HEK293 (cell line): ENCODE measurements around the gene HHIPL1.
A peak's percentile ranks its signal among the peaks of the same experiment; 100 is the strongest.

ENCODE experiments used
- CTCF ChIA-PET: fragments of 350-600 bp; formaldehyde crosslinking; extraction: SDS; loops from one replicate; lab custom pipeline; 2021; ENCODE audit warnings: antibody characterized with exemption; lab: Yijun Ruan, JAX
- POLR2A ChIA-PET: fragments of 300-600 bp; formaldehyde crosslinking; extraction: SDS; loops from one replicate; lab custom pipeline; 2020; ENCODE audit warnings: antibody characterized with exemption, inconsistent platforms; lab: Yijun Ruan, JAX
- H3K27ac ChIP-seq: fragments of 200-500 bp; sonication (Bioruptor generic); 2 replicates; pipeline ENCODE4 v1.5.1; 2014; ENCODE audit warnings: low read depth, low read length, control low read depth, inconsistent platforms; ENCODE audit errors: extremely low read depth
- H3K36me3 ChIP-seq, 2 experiments: fragments of 200-500 bp in 1 of 2; sonication (Bioruptor generic) in 1 of 2; 1 replicate in 1 of 2; 2 replicates in 1 of 2; pipeline ENCODE4 v1.5.1; 2014 to 2017; ENCODE audit warnings: inconsistent platforms in 2 of 2, low read length in 2 of 2; ENCODE audit not compliant: control insufficient read depth in 2 of 2, insufficient read depth in 1 of 2
- H3K4me1 ChIP-seq: fragments of 200-500 bp; sonication (Bioruptor generic); 2 replicates; pipeline ENCODE4 v1.5.1; 2014; ENCODE audit warnings: mild to moderate bottlenecking, low read length, inconsistent platforms; ENCODE audit not compliant: control insufficient read depth, insufficient read depth
- H3K4me3 ChIP-seq: 2 replicates; pipeline ENCODE4 v1.5.1; 2011; ENCODE audit warnings: low read depth, mild to moderate bottlenecking, control low read depth, low read length, moderate library complexity
- H3K9me3 ChIP-seq: fragments of 200-500 bp; sonication (Bioruptor generic); 2 replicates; pipeline ENCODE4 v1.5.1; 2014; ENCODE audit warnings: low read depth, low read length, inconsistent platforms; ENCODE audit not compliant: control insufficient read depth, insufficient read depth
- BCL11B ChIP-seq: fragments of 450-650 bp; formaldehyde crosslinking; IDR thresholded peaks from 2 replicates; pipeline ENCODE4 v1.5.1; 2016; ENCODE audit warnings: low read depth, missing biosample characterization, missing genetic modification characterization
- EGR2 ChIP-seq: fragments of 450-650 bp; formaldehyde crosslinking; IDR thresholded peaks from 2 replicates; pipeline ENCODE4 v1.5.1; 2016; ENCODE audit warnings: low read depth, missing biosample characterization, missing genetic modification characterization
- HOXD13 ChIP-seq: sonication (generic); formaldehyde crosslinking; IDR thresholded peaks from 2 replicates; pipeline ENCODE4 v1.8.0; 2022; ENCODE audit warnings: missing genetic modification reagents, borderline replicate concordance
- KLF1 ChIP-seq: fragments of 450-650 bp; formaldehyde crosslinking; IDR thresholded peaks from 2 replicates; pipeline ENCODE4 v1.5.1; 2016; ENCODE audit warnings: missing biosample characterization, missing genetic modification characterization
- KLF8 ChIP-seq: fragments of 450-650 bp; formaldehyde crosslinking; IDR thresholded peaks from 2 replicates; pipeline ENCODE4 v1.5.1; 2016; ENCODE audit warnings: missing biosample characterization, missing genetic modification characterization
- MEIS1 ChIP-seq: sonication (generic); formaldehyde crosslinking; IDR thresholded peaks from 2 replicates; pipeline ENCODE4 v1.8.1; 2022; ENCODE audit warnings: missing genetic modification reagents, mild to moderate bottlenecking, borderline replicate concordance
- SP3 ChIP-seq: fragments of 450-650 bp; formaldehyde crosslinking; IDR thresholded peaks from 2 replicates; pipeline ENCODE4 v1.5.1; 2016; ENCODE audit warnings: missing biosample characterization, missing genetic modification characterization
- YY1 ChIP-seq: fragments of 450-650 bp; formaldehyde crosslinking; IDR thresholded peaks from 2 replicates; pipeline ENCODE4 v1.5.1; 2018; ENCODE audit warnings: missing biosample characterization, missing genetic modification characterization
- ZBTB1 ChIP-seq: fragments of 450-650 bp; formaldehyde crosslinking; IDR thresholded peaks from 2 replicates; pipeline ENCODE4 v1.5.1; 2016; ENCODE audit warnings: missing biosample characterization, missing genetic modification characterization
- ZBTB21 ChIP-seq: fragments of 450-650 bp; formaldehyde crosslinking; IDR thresholded peaks from 2 replicates; pipeline ENCODE4 v1.5.1; 2017; ENCODE audit warnings: missing biosample characterization, missing genetic modification characterization
- ZBTB48 ChIP-seq: fragments of 450-650 bp; formaldehyde crosslinking; IDR thresholded peaks from 2 replicates; pipeline ENCODE4 v1.5.1; 2016; ENCODE audit warnings: missing biosample characterization, missing genetic modification characterization
- ZNF133 ChIP-seq: fragments of 450-650 bp; formaldehyde crosslinking; IDR thresholded peaks from 2 replicates; pipeline ENCODE4 v1.5.1; 2016; ENCODE audit warnings: missing biosample characterization, missing genetic modification characterization
- ZNF202 ChIP-seq: fragments of 450-650 bp; formaldehyde crosslinking; IDR thresholded peaks from 2 replicates; pipeline ENCODE4 v1.5.1; 2016; ENCODE audit warnings: missing biosample characterization, missing genetic modification characterization, borderline replicate concordance
- ZNF423 ChIP-seq: fragments of 450-650 bp; formaldehyde crosslinking; IDR thresholded peaks from 2 replicates; pipeline ENCODE4 v1.5.1; 2016; ENCODE audit warnings: missing biosample characterization, missing genetic modification characterization
- ZNF510 ChIP-seq: fragments of 450-650 bp; formaldehyde crosslinking; IDR thresholded peaks from 2 replicates; pipeline ENCODE4 v1.5.1; 2018; ENCODE audit warnings: mild to moderate bottlenecking, missing genetic modification characterization, missing biosample characterization; ENCODE audit not compliant: insufficient replicate concordance
- ZNF585B ChIP-seq: fragments of 450-650 bp; formaldehyde crosslinking; IDR thresholded peaks from 2 replicates; pipeline ENCODE4 v1.5.1; 2016; ENCODE audit warnings: missing biosample characterization, missing genetic modification characterization
- ZNF837 ChIP-seq: fragments of 450-650 bp; formaldehyde crosslinking; IDR thresholded peaks from 2 replicates; pipeline ENCODE4 v1.5.1; 2016; ENCODE audit warnings: missing biosample characterization, missing genetic modification characterization
- ZSCAN4 ChIP-seq: fragments of 450-650 bp; formaldehyde crosslinking; IDR thresholded peaks from 2 replicates; pipeline ENCODE4 v1.5.1; 2017; ENCODE audit warnings: missing biosample characterization, missing genetic modification characterization
- TF ChIP-seq, protein P1 (sequence below): fragments of 450-650 bp; formaldehyde crosslinking; IDR thresholded peaks from 2 replicates; pipeline ENCODE4 v1.5.1; 2016; ENCODE audit warnings: missing biosample characterization, missing genetic modification characterization
- TF ChIP-seq, protein P2 (sequence below): fragments of 450-650 bp; formaldehyde crosslinking; IDR thresholded peaks from 2 replicates; pipeline ENCODE4 v1.5.1; 2016; ENCODE audit warnings: missing biosample characterization, missing genetic modification characterization
- TF ChIP-seq, protein P3 (sequence below): fragments of 450-650 bp; formaldehyde crosslinking; IDR thresholded peaks from 2 replicates; pipeline ENCODE4 v1.5.1; 2017; ENCODE audit warnings: missing biosample characterization, mild to moderate bottlenecking, missing genetic modification characterization, moderate library complexity
- TF ChIP-seq, protein P4 (sequence below): fragments of 450-650 bp; formaldehyde crosslinking; IDR thresholded peaks from 2 replicates; pipeline ENCODE4 v1.5.1; 2017; ENCODE audit warnings: missing biosample characterization, missing genetic modification characterization
- TF ChIP-seq, protein P5 (sequence below): fragments of 450-650 bp; formaldehyde crosslinking; optimal IDR thresholded peaks from 2 replicates; pipeline ENCODE3; 2016; ENCODE audit warnings: missing biosample characterization, mild to moderate bottlenecking, missing genetic modification characterization

Gene HHIPL1

GRCh38 chr14:99726538-99727095 is 81.7 kb downstream of the HHIPL1 start:
- POLR2A ChIA-PET, result no interaction called here
- TF ChIP-seq, protein P1, sequence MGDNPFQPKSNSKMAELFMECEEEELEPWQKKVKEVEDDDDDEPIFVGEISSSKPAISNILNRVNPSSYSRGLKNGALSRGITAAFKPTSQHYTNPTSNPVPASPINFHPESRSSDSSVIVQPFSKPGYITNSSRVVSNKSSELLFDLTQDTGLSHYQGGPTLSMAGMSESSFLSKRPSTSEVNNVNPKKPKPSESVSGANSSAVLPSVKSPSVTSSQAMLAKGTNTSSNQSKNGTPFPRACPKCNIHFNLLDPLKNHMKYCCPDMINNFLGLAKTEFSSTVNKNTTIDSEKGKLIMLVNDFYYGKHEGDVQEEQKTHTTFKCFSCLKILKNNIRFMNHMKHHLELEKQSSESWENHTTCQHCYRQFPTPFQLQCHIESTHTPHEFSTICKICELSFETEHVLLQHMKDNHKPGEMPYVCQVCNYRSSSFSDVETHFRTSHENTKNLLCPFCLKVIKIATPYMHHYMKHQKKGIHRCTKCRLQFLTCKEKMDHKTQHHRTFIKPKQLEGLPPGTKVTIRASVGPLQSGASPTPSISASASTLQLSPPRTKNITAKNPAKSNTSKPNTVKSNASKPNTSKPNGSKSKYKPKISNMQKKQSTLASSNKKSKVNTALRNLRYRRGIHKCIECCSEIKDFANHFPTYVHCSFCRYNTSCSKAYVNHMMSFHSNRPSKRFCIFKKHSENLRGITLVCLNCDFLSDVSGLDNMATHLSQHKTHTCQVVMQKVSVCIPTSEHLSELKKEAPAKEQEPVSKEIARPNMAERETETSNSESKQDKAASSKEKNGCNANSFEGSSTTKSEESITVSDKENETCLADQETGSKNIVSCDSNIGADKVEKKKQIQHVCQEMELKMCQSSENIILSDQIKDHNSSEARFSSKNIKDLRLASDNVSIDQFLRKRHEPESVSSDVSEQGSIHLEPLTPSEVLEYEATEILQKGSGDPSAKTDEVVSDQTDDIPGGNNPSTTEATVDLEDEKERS (tag by site-specific recombination), result no peak
- TF ChIP-seq HOXD13 (no peak), ZNF837 (tag by site-specific recombination) (no peak), EGR2 (peak; percentile 44), ZNF510 (tag by site-specific recombination) (no peak), KLF1 (tag by site-specific recombination) (no peak)
- TF ChIP-seq, protein P2, sequence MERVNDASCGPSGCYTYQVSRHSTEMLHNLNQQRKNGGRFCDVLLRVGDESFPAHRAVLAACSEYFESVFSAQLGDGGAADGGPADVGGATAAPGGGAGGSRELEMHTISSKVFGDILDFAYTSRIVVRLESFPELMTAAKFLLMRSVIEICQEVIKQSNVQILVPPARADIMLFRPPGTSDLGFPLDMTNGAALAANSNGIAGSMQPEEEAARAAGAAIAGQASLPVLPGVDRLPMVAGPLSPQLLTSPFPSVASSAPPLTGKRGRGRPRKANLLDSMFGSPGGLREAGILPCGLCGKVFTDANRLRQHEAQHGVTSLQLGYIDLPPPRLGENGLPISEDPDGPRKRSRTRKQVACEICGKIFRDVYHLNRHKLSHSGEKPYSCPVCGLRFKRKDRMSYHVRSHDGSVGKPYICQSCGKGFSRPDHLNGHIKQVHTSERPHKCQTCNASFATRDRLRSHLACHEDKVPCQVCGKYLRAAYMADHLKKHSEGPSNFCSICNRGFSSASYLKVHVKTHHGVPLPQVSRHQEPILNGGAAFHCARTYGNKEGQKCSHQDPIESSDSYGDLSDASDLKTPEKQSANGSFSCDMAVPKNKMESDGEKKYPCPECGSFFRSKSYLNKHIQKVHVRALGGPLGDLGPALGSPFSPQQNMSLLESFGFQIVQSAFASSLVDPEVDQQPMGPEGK, result no peak
- H3K27ac ChIP-seq, result no peak overlapping the region
- no peak overlapping the region for H3K4me3 ChIP-seq
- CTCF ChIA-PET, result interaction anchor here (0.6 to 1.6 kb wide), 2 partner anchors 80 to 159 kb away, joined by 3 to 4 read pairs; no protein-coding TSS in a partner anchor
- no peaks in the 10 kb centered on the region for H3K4me1 ChIP-seq
- no peaks in the 10 kb centered on the region for H3K9me3 ChIP-seq
- H3K36me3 ChIP-seq, result no peaks in the 10 kb centered on the region

- Histone ChIP-seq H3K4me3 (no peak overlapping the region), H3K27ac (no peak overlapping the region), H3K4me1 (no peaks in the 10 kb centered on the region), H3K36me3 (no peaks in the 10 kb centered on the region), H3K9me3 (no peaks in the 10 kb centered on the region)
- CTCF ChIA-PET, result interaction anchor here (0.6 kb wide), 4 partner anchors 9 to 271 kb away, joined by 3 to 4 read pairs (median 4); no protein-coding TSS in a partner anchor
- POLR2A ChIA-PET, result no interaction called here
- TF ChIP-seq, protein P3, sequence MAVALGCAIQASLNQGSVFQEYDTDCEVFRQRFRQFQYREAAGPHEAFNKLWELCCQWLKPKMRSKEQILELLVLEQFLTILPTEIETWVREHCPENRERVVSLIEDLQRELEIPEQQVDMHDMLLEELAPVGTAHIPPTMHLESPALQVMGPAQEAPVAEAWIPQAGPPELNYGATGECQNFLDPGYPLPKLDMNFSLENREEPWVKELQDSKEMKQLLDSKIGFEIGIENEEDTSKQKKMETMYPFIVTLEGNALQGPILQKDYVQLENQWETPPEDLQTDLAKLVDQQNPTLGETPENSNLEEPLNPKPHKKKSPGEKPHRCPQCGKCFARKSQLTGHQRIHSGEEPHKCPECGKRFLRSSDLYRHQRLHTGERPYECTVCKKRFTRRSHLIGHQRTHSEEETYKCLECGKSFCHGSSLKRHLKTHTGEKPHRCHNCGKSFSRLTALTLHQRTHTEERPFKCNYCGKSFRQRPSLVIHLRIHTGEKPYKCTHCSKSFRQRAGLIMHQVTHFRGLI (tag by site-specific recombination), result no peak
- TF ChIP-seq ZNF423 (tag by site-specific recombination), result no peak
- TF ChIP-seq MEIS1, result no peak
- no peak for TF ChIP-seq ZBTB1 (tag by site-specific recombination)
- TF ChIP-seq ZNF202 (tag by site-specific recombination), result no peak
- TF ChIP-seq ZBTB21, result no peak
- TF ChIP-seq, protein P4, sequence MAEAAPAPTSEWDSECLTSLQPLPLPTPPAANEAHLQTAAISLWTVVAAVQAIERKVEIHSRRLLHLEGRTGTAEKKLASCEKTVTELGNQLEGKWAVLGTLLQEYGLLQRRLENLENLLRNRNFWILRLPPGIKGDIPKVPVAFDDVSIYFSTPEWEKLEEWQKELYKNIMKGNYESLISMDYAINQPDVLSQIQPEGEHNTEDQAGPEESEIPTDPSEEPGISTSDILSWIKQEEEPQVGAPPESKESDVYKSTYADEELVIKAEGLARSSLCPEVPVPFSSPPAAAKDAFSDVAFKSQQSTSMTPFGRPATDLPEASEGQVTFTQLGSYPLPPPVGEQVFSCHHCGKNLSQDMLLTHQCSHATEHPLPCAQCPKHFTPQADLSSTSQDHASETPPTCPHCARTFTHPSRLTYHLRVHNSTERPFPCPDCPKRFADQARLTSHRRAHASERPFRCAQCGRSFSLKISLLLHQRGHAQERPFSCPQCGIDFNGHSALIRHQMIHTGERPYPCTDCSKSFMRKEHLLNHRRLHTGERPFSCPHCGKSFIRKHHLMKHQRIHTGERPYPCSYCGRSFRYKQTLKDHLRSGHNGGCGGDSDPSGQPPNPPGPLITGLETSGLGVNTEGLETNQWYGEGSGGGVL (tag by site-specific recombination), result no peak
- TF ChIP-seq KLF8 (tag by site-specific recombination), result no peak
- no peak for TF ChIP-seq SP3 (tag by site-specific recombination)
- TF ChIP-seq ZSCAN4 (tag by site-specific recombination), result no peak
- TF ChIP-seq, protein P5, sequence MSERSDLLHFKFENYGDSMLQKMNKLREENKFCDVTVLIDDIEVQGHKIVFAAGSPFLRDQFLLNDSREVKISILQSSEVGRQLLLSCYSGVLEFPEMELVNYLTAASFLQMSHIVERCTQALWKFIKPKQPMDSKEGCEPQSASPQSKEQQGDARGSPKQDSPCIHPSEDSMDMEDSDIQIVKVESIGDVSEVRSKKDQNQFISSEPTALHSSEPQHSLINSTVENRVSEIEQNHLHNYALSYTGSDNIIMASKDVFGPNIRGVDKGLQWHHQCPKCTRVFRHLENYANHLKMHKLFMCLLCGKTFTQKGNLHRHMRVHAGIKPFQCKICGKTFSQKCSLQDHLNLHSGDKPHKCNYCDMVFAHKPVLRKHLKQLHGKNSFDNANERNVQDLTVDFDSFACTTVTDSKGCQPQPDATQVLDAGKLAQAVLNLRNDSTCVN (tag by site-specific recombination), result no peak
- TF ChIP-seq ZNF585B, result no peak
- no peak for TF ChIP-seq BCL11B (tag by site-specific recombination)
- no peak for TF ChIP-seq ZNF133 (tag by site-specific recombination)
- TF ChIP-seq ZBTB48 (tag by site-specific recombination), result no peak
- TF ChIP-seq YY1 (tag by site-specific recombination), result no peak
Observed at GRCh38 chr14:99727096-99727870, 82.4 kb downstream of the HHIPL1 start.
